Measurements from ENCODE around the gene NFE2L3.

NFE2L3 gene

GRCh38 chr7:26199301-26200037 is 47.5 kb downstream of the NFE2L3 start:
- Histone ChIP-seq H3K4me3 (peak overlapping the region; percentile 74 to 91), H3K36me3 (peaks cover 29 to 32% (median 31%) of the 10 kb centered on the region in 3 donors), H3K4me1 (peaks cover 0 to 50% (median 34%) of the 10 kb centered on the region in 4 donors), H3K9me3 (no peaks in the 10 kb centered on the region), H3K27ac (peak overlapping the region; percentile 99), H3K27me3 (no peaks in the 10 kb centered on the region)
- TF ChIP-seq CTCF (IDR thresholded peaks at IDR 0.05) = peak in 1 of 2 experiments; percentile 4
- intact Hi-C loops (cut with DNase I; ENCODE audit: low total_unique reads) = loop anchor here (5.0 to 10.0 kb wide), 5 partner anchors 168 to 973 kb away; partner anchors contain the start of gene HOXA10
- DNase-seq = peak; percentile 70 to 84

DNA sequence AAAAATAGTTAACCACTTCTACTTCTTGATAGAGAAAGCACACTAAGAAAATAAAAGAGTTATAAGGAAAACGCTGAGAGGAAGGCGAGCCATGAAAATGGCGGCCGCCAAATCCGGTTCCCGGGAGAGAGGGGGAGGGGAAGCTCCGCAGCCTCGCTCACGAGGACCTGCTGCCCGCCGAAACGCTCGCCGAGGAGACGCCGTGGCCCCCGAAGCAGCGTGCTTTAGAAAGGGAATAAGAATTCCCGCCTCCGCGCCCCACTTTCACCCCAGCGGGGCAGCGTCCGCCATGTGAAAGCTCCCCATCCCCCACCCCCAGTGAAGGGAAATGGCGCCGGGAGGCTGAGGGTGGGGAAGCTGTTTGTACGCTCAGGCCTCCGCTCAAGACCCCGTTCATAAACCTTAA is 48.0 kb downstream of the NFE2L3 start:
- Histone ChIP-seq H3K9me3 (no peaks in the 10 kb centered on the region), H3K27me3 (no peaks in the 10 kb centered on the region), H3K27ac (peak overlapping the region; percentile 99), H3K4me3 (peak overlapping the region; percentile 74 to 91), H3K4me1 (peaks cover 0 to 50% (median 35%) of the 10 kb centered on the region in 4 donors), H3K36me3 (peaks cover 25 to 27% (median 26%) of the 10 kb centered on the region in 3 donors)
- peak; percentile 71 to 84 for DNase-seq
- intact Hi-C loops (cut with DNase I; ENCODE audit: low total_unique reads) = loop anchor here (5.0 to 10.0 kb wide), 3 partner anchors 343 to 962 kb away; no protein-coding TSS in a partner anchor
- TF ChIP-seq CTCF (IDR thresholded peaks at IDR 0.05) = no peak

DNA sequence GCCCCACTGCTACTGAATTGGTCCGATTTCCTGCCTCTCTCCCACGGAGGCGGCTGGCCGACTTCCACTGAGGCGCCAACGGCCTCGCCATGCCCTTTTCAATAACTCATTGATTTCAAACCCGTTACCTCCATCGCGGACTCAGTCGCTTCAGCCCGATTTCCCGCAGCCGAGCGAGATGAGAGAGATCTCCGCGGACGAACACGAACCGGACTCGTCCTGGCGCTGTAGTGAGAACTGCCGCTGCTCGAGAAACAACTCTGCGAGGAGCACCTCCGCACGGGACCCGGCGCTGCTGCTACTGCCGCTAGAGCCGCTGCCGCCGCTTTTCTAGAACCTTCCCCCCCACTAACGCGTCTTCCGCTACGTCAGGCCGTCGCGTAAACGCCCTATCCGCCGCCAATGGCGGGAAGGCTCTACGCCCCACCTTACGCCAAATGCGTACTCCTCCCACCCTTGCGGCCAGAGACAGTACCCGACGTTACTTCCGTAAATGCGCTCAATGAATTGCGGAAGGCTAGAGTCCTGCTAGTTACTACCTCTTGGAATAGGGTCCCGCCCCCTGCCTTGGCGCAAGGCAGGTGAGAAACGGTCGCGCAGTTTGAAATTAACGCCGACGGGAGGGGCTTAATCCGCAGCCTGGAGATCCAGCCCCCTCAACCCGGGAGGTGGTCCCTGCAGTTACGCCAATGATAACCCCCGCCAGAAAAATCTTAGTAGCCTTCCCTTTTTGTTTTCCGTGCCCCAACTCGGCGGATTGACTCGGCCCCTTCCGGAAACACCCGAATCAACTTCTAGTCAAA is 48.6 kb downstream of the NFE2L3 start, which contains the start of gene HNRNPA2B1:
Gene HNRNPA2B1 (minus strand): TSS at position 303 of the 803 bp plus-strand sequence. CDS start 169 bp downstream, at position 134.
- TF ChIP-seq CTCF (IDR thresholded peaks at IDR 0.05) = peak in 1 of 2 experiments; percentile 31
- Histone ChIP-seq H3K4me1 (peaks cover 0 to 50% (median 34%) of the 10 kb centered on the region in 4 donors), H3K9me3 (no peaks in the 10 kb centered on the region), H3K4me3 (peak within 1 kb of the TSS; percentile 74 to 91), H3K27ac (peak within 1 kb of the TSS; percentile 99), H3K27me3 (no peaks in the 10 kb centered on the region), H3K36me3 (peaks cover 19 to 21% (median 20%) of the 10 kb centered on the region in 3 donors)
- DNase-seq = peak; percentile 98
- intact Hi-C loops (cut with DNase I; ENCODE audit: low total_unique reads) = loop anchor here (5.0 to 10.0 kb wide), 3 partner anchors 343 to 962 kb away; no protein-coding TSS in a partner anchor

GRCh38 chr7:26201247-26202018 is 49.4 kb downstream of the NFE2L3 start, which contains the start of gene CBX3:
Gene CBX3, plus strand, starts transcription at chr7:26201745. Its CDS starts 1,254 bp downstream, at chr7:26202999.
- peak within 1 kb of the TSS; percentile 99 for H3K27ac ChIP-seq
- H3K27me3 ChIP-seq = no peaks in the 10 kb centered on the region
- DNase-seq = peak; percentile 88 to 95
- peak in 1 of 2 experiments; percentile 5 for TF ChIP-seq CTCF (IDR thresholded peaks at IDR 0.05)
- H3K4me3 ChIP-seq = peak within 1 kb of the TSS; percentile 74 to 91
- intact Hi-C loops (cut with DNase I; ENCODE audit: low total_unique reads) = loop anchor here (5.0 to 10.0 kb wide), 3 partner anchors 344 to 961 kb away; no protein-coding TSS in a partner anchor
- H3K4me1 ChIP-seq = peaks cover 0 to 45% (median 27%) of the 10 kb centered on the region in 4 donors
- peaks cover 13 to 19% (median 16%) of the 10 kb centered on the region in 3 donors for H3K36me3 ChIP-seq
- no peaks in the 10 kb centered on the region for H3K9me3 ChIP-seq

Data from tibial artery (tissue), 4 donors.